Fibroblast of skin of right quadriceps (primary cell): ENCODE data around the gene PEAK3.
"Not testable (repeated sequence)": the region's sequence is repeated elsewhere in the genome, so short reads cannot be mapped to it uniquely, and the experiment has no call there.

Experiments
- DNase-seq: peaks from one replicate; pipeline ENCODE4 v3.0.0-alpha.2; 2013

Gene PEAK3

GRCh38 chr19:2288338-2288817, 6.4 kb upstream of the PEAK3 start:
- no peak for DNase-seq

GRCh38 chr19:2287585-2288337, 5.8 kb upstream of the PEAK3 start:
- no peak for DNase-seq

- DNase-seq = no peak
Observed at GRCh38 chr19:2286402-2287140, 4.6 kb upstream of the PEAK3 start.

GRCh38 chr19:2283835-2284507, 2.0 kb upstream of the PEAK3 start:
- no peak for DNase-seq

- DNase-seq = no peak
Observed at GRCh38 chr19:2282862-2283237, 875 bp upstream of the PEAK3 start.

GRCh38 chr19:2281265-2282061, 512 bp downstream of the PEAK3 start:
- DNase-seq = not testable (repeated sequence)

- DNase-seq = no peak
Observed at GRCh38 chr19:2280633-2281264, 1.2 kb downstream of the PEAK3 start.

GRCh38 chr19:2278459-2279158, 3.4 kb downstream of the PEAK3 start:
- no peak for DNase-seq

- DNase-seq = no peak
Observed at GRCh38 chr19:2277138-2277537, 4.8 kb downstream of the PEAK3 start.

GRCh38 chr19:2276429-2276986, 5.5 kb downstream of the PEAK3 start:
- no peak for DNase-seq

GRCh38 chr19:2275588-2276428, 6.2 kb downstream of the PEAK3 start:
- no peak for DNase-seq

GRCh38 chr19:2274931-2275535, 6.9 kb downstream of the PEAK3 start:
- DNase-seq = peak; percentile 64

GRCh38 chr19:2274185-2274711, 7.7 kb downstream of the PEAK3 start:
- no peak for DNase-seq

- peak; percentile 72 for DNase-seq
Observed at GRCh38 chr19:2273356-2274184, 8.4 kb downstream of the PEAK3 start.

GRCh38 chr19:2271234-2272103, 10.5 kb downstream of the PEAK3 start:
- peak; percentile 79 for DNase-seq

GRCh38 chr19:2270423-2271233, 11.3 kb downstream of the PEAK3 start:
- DNase-seq = peak; percentile 84

GRCh38 chr19:2270157-2270422, 11.9 kb downstream of the PEAK3 start:
- DNase-seq = no peak
